Measurements from ENCODE around the gene MAPKAPK2.

DNA sequence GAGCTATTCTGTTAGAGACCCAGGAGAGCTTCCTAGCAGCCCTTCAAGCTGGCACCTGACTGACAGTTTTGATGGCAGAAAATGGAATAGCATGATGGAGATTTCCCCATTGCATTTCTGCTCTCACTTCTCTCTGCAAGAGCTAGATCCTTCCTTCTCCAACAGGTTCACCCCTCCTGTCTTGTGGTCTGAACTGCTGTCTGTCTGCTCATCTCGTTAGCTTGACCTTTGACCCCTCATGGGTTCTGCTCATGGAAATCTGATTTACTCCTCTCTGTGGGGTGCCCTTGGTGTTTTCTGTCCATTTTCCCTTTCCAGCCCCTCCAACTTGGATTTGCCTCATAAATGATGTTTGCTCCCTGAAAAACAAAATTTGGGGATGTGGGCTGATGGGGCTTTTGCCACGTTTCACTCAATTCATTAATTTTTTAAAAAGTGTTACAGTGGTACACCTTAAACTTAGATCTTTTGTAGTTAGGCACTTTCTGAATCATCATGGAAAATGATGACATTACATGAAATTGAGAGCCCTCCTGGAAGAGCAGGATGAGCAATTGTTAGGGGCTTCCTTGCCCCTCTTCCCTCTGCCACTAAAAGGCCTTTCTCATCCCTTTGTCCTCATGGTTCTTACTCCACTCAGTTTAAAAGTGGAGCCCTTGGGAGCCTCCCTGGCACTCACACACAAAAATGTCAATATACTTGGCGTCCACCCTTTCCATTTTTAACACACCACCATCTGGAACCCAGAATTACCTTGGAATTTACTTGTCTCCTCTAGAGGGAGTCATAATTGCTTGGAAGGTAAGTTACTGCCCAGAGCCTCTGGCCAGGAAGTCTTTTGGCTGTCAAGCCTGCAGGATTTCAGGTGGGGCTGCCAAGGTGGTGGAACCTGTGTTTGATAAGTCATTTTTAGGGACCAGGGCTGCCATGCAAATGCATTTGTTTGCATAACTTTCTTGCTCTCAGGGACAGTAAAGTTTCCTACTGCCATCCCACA lies 54.0 kb downstream of the MAPKAPK2 start:
- TF ChIP-seq TAF1 (IDR thresholded peaks at IDR 0.05; ENCODE audit: low read depth, low read length), result no peak
- no peak for TF ChIP-seq POLR2A (IDR thresholded peaks at IDR 0.05; ENCODE audit: low read depth, low read length)
